ENCODE measurements around the gene VTI1B. TPM values are rescaled to one million over a fixed set of nuclear protein-coding genes. Genes with fewer than 3 reads are reported as not detected.
"Not testable (repeated sequence)": the region's sequence is repeated elsewhere in the genome, so short reads cannot be mapped to it uniquely, and the experiment has no call there.

The VTI1B gene
- total RNA-seq, 2 donors from 2014 or later = 47.9 to 58.3 TPM

DNA sequence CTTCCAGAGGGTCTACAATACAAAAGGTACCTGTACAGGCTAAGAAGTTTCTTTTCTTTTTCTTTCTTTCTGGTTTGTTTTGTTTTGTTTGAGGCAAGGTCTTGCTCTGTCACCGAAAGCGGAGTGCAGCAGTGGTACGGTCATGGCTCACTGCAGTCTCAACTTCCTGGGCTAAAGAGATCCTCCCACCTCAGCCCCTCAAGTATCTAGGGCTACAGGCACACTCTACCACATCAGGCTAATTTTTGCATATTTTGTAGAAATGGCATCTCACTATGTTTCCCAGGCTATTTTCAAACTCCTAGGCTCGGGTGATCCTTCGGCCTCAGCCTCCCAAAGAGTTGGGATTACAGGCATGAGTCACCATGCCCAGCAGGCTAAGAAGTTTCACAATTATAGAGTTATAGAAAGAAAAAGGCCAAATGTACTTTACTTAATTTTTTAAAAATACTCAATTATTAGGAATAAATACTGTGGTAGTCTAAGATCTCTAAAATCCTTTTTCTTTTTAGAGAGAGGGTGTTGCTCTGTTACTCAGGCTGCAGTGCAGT lies 71.4 kb downstream of the VTI1B start:
- Histone ChIP-seq H3K9me3 (no peaks in the 10 kb centered on the region), H3K4me1 (ENCODE audit: control insufficient read depth in 1 of 2, low read depth in 2 of 2) (peaks cover 0 to 16% of the 10 kb centered on the region in 2 donors), H3K36me3 (no peaks in the 10 kb centered on the region), H3K4me3 (no peak overlapping the region), H3K27ac (no peak overlapping the region), H3K27me3 (replicated peaks; ENCODE audit: insufficient read depth) (no peaks in the 10 kb centered on the region)
- ATAC-seq (ENCODE audit: insufficient number of reproducible peaks, low FRiP score, low read depth) = no peak
- TF ChIP-seq, protein P1, sequence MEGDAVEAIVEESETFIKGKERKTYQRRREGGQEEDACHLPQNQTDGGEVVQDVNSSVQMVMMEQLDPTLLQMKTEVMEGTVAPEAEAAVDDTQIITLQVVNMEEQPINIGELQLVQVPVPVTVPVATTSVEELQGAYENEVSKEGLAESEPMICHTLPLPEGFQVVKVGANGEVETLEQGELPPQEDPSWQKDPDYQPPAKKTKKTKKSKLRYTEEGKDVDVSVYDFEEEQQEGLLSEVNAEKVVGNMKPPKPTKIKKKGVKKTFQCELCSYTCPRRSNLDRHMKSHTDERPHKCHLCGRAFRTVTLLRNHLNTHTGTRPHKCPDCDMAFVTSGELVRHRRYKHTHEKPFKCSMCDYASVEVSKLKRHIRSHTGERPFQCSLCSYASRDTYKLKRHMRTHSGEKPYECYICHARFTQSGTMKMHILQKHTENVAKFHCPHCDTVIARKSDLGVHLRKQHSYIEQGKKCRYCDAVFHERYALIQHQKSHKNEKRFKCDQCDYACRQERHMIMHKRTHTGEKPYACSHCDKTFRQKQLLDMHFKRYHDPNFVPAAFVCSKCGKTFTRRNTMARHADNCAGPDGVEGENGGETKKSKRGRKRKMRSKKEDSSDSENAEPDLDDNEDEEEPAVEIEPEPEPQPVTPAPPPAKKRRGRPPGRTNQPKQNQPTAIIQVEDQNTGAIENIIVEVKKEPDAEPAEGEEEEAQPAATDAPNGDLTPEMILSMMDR (IDR thresholded peaks at IDR 0.05) = no peak
- no peak for DNase-seq (ENCODE audit: low spot score)

- H3K4me3 ChIP-seq = no peak overlapping the region
- no peak overlapping the region for H3K27ac ChIP-seq
- no peaks in the 10 kb centered on the region for H3K9me3 ChIP-seq
- TF ChIP-seq, protein P1 (IDR thresholded peaks at IDR 0.05) = no peak
- no peaks in the 10 kb centered on the region for H3K36me3 ChIP-seq
- H3K27me3 ChIP-seq (replicated peaks; ENCODE audit: insufficient read depth) = no peaks in the 10 kb centered on the region
- peaks cover 0 to 16% of the 10 kb centered on the region in 2 donors for H3K4me1 ChIP-seq (ENCODE audit: control insufficient read depth in 1 of 2, low read depth in 2 of 2)
- DNase-seq (ENCODE audit: low spot score) (no peak), ATAC-seq (ENCODE audit: insufficient number of reproducible peaks, low FRiP score, low read depth) (no peak)
Measured at GRCh38 chr14:67602076-67602475, 72.4 kb downstream of the VTI1B start.

DNA sequence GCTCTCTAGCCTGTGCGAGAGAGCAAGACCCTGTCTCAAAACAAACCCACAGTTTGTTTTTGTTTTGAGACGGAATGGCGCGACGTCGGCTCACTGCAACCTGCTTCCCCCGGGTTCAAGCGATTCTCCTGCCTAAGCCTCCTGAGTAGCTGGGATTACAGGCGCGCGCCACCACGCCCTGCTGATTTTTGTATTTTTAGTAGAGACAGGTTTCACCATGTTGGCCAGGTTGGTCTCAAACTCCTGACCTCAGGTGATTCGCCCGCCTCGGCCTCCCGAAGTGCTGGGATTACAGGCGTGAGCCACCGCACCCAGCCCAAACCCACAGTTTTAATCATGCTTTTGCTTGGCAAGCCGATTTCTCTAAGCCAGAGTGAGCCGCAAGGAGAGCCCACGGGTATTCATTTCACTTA lies 73.9 kb downstream of the VTI1B start:
- not testable (repeated sequence) for ATAC-seq (ENCODE audit: insufficient number of reproducible peaks, low FRiP score, low read depth); H3K27me3 ChIP-seq (replicated peaks; ENCODE audit: insufficient read depth); H3K9me3 ChIP-seq; H3K36me3 ChIP-seq; DNase-seq (ENCODE audit: low spot score)
- H3K27ac ChIP-seq = peak overlapping the region; percentile 87 to 90
- H3K4me1 ChIP-seq (ENCODE audit: control insufficient read depth in 1 of 2, low read depth in 2 of 2) = peaks cover 0 to 16% of the 10 kb centered on the region in 2 donors
- peak overlapping the region; percentile 98 for H3K4me3 ChIP-seq

DNA sequence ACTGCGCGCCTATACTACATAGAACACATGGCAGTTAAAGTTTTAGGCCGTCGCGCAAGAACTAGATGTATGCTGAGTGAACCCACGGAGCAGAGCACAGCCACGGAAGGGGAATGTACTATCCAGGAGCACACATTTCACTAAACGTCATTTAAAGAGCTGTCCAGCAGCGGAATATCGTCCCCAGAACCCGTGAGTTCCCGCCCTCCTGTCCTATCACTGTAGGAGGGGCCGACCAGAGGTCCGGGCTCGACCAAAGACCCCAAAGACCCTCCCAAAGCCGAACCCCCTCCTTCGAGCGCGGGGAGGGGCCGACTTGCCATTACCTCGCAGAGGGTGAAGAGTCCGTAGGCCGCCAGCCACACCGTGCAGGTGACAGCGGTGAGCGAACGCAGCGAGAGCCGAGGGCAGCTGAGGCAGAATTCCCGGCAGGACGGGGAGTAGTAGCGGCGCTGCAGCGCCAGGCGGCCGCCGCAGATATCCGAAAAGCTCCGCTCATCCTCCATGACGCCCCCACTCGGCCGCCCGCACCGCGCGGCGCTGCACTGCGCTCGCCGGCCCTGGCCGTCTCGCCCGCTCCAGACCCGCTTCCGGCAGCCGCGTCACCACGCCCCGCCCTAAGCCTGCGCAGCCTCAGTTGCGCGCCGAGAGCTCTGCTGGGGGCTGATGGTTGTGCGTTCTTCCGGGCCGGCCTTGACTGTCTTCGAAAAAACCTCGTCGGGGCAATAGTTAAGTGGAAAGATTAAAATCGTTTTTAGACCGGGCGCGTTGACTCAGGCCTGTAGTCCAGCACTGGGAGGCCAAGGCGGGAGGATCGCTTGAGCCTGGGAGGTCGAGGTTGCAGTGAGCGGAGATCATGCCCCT lies 74.5 kb downstream of the VTI1B start, which contains the start of gene PIGH:
PIGH (minus strand) TSS at position 571 of the 864 bp plus-strand sequence; CDS start at position 506, 65 bp downstream.
- Histone ChIP-seq H3K4me1 (ENCODE audit: control insufficient read depth in 1 of 2, low read depth in 2 of 2) (peaks cover 0 to 16% of the 10 kb centered on the region in 2 donors), H3K36me3 (no peaks in the 10 kb centered on the region), H3K27ac (peak within 1 kb of the TSS; percentile 87 to 90), H3K27me3 (replicated peaks; ENCODE audit: insufficient read depth) (no peaks in the 10 kb centered on the region), H3K4me3 (peak within 1 kb of the TSS; percentile 98), H3K9me3 (no peaks in the 10 kb centered on the region)
- TF ChIP-seq, protein P1 (IDR thresholded peaks at IDR 0.05) = peak; percentile 51
- ATAC-seq (ENCODE audit: insufficient number of reproducible peaks, low FRiP score, low read depth) (peak; percentile 92), DNase-seq (ENCODE audit: low spot score) (no peak)

Other genes with a start within 250 kb of the VTI1B start
- gene TMEM229B, start 185.9 kb downstream of the VTI1B start, total RNA-seq = 1 to 10 TPM; 2.1 to 4.1 TPM
- gene PLEKHH1, start 141.3 kb downstream of the VTI1B start, total RNA-seq = 1 to 10 TPM; 1.4 to 3.8 TPM
- 10 to 100 TPM; 32.7 to 34.5 TPM for gene PIGH, start 74.4 kb downstream of the VTI1B start, total RNA-seq
- gene ARG2, start 54.7 kb downstream of the VTI1B start, total RNA-seq = 10 to 100 TPM in 1 of 2 donors, 1 to 10 TPM in 1; 2.8 to 12.5 TPM
- 10 to 100 TPM; 43.2 to 51.6 TPM for gene RDH11, start 21.1 kb upstream of the VTI1B start, total RNA-seq
- gene RDH12, start 27.3 kb upstream of the VTI1B start, total RNA-seq = not detected
- 10 to 100 TPM; 22.6 to 32.5 TPM for gene ZFYVE26, start 142.0 kb upstream of the VTI1B start, total RNA-seq
- 10 to 100 TPM in 1 of 2 donors, 1 to 10 TPM in 1; 9.3 to 12.1 TPM for gene RAD51B, start 145.1 kb upstream of the VTI1B start, total RNA-seq